ENCODE results near the gene HIGD1A. TPM values are rescaled to one million over a fixed set of nuclear protein-coding genes. Genes with fewer than 3 reads are reported as not detected.
A peak's percentile ranks its signal among the peaks of the same experiment; 100 is the strongest.

Gene HIGD1A
- total RNA-seq, 1 experiment from 2014 or later: 112 TPM

DNA sequence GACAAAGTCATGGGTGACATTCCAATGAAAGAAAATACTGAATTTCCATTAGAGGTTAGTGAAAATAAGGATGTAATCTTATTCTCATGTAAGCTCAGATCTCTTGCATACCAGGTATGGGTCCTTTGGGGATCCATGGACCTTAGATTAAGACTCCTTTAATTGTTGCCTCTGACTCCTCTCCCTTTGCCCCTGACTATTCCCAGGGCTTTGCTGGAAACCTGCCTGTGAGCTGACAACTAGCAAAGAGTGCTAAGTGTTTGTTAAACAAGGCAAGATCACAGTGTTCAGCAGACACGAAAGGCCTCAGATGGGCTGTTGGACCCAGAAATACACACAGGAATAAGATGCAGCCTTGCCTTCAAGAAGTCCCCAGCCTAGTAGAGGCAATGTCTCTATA, 37.0 kb upstream of the HIGD1A start:
- BruUV-seq (replicated peaks): no TSS peak
- POLR2A ChIA-PET: no interaction called here
- CTCF ChIA-PET: no interaction called here
- Histone ChIP-seq H3K27me3 (replicated peaks; ENCODE audit: control insufficient read depth, insufficient read depth, low read length) (no peaks in the 10 kb centered on the region), H3K4me1 (no peaks in the 10 kb centered on the region), H3K4me3 (ENCODE audit: low read depth, low read length) (no peak overlapping the region), H3K36me3 (ENCODE audit: control insufficient read depth, insufficient read depth, low read length) (no peaks in the 10 kb centered on the region), H3K9me3 (no peaks in the 10 kb centered on the region)
- no peak overlapping the region for H3K27ac Mint-ChIP-seq (ENCODE audit: unreplicated experiment)
- DNase-seq: no peak
- intact Hi-C loops (cut with micrococcal nuclease; ENCODE audit: unreplicated experiment): no loop called here
- peaks cover 4% of the 10 kb centered on the region for H3K4me1 Mint-ChIP-seq (ENCODE audit: low read depth, unreplicated experiment)
- H3K9me3 Mint-ChIP-seq (ENCODE audit: unreplicated experiment): no peaks in the 10 kb centered on the region
- TF ChIP-seq, protein P1, sequence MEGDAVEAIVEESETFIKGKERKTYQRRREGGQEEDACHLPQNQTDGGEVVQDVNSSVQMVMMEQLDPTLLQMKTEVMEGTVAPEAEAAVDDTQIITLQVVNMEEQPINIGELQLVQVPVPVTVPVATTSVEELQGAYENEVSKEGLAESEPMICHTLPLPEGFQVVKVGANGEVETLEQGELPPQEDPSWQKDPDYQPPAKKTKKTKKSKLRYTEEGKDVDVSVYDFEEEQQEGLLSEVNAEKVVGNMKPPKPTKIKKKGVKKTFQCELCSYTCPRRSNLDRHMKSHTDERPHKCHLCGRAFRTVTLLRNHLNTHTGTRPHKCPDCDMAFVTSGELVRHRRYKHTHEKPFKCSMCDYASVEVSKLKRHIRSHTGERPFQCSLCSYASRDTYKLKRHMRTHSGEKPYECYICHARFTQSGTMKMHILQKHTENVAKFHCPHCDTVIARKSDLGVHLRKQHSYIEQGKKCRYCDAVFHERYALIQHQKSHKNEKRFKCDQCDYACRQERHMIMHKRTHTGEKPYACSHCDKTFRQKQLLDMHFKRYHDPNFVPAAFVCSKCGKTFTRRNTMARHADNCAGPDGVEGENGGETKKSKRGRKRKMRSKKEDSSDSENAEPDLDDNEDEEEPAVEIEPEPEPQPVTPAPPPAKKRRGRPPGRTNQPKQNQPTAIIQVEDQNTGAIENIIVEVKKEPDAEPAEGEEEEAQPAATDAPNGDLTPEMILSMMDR (IDR thresholded peaks at IDR 0.05; ENCODE audit: insufficient read depth in 1 of 2, low read depth in 1 of 2, low read length in 1 of 2, severe bottlenecking in 1 of 2, unreplicated experiment in 1 of 2): no peak
- no peaks in the 10 kb centered on the region for H3K27me3 Mint-ChIP-seq (ENCODE audit: insufficient read depth, unreplicated experiment)
- H3K4me3 Mint-ChIP-seq (ENCODE audit: unreplicated experiment): no peak overlapping the region
- no peaks in the 10 kb centered on the region for H3K36me3 Mint-ChIP-seq (ENCODE audit: insufficient read depth, unreplicated experiment)

- Histone ChIP-seq H3K27me3 (replicated peaks; ENCODE audit: control insufficient read depth, insufficient read depth, low read length) (no peaks in the 10 kb centered on the region), H3K4me1 (no peaks in the 10 kb centered on the region), H3K36me3 (ENCODE audit: control insufficient read depth, insufficient read depth, low read length) (no peaks in the 10 kb centered on the region), H3K4me3 (ENCODE audit: low read depth, low read length) (no peak overlapping the region), H3K9me3 (no peaks in the 10 kb centered on the region)
- no peak overlapping the region for H3K27ac Mint-ChIP-seq (ENCODE audit: unreplicated experiment)
- DNase-seq: peak; percentile 48 to 61
- POLR2A ChIA-PET: no interaction called here
- no peak overlapping the region for H3K4me3 Mint-ChIP-seq (ENCODE audit: unreplicated experiment)
- no peaks in the 10 kb centered on the region for H3K36me3 Mint-ChIP-seq (ENCODE audit: insufficient read depth, unreplicated experiment)
- intact Hi-C loops (cut with micrococcal nuclease; ENCODE audit: unreplicated experiment): loop anchor here (1.0 to 10.0 kb wide), 3 partner anchors 41 to 265 kb away; no protein-coding TSS in a partner anchor
- TF ChIP-seq, protein P1 (IDR thresholded peaks at IDR 0.05; ENCODE audit: insufficient read depth in 1 of 2, low read depth in 1 of 2, low read length in 1 of 2, severe bottlenecking in 1 of 2, unreplicated experiment in 1 of 2): peak; percentile 73 to 77
- H3K9me3 Mint-ChIP-seq (ENCODE audit: unreplicated experiment): no peaks in the 10 kb centered on the region
- BruUV-seq (replicated peaks): no TSS peak
- no peaks in the 10 kb centered on the region for H3K27me3 Mint-ChIP-seq (ENCODE audit: insufficient read depth, unreplicated experiment)
- CTCF ChIA-PET: interaction anchor here (0.6 to 1.4 kb wide), 11 partner anchors 9 to 281 kb away, joined by 3 to 10 read pairs (median 5); partner anchors contain the start of gene HIGD1A
- H3K4me1 Mint-ChIP-seq (ENCODE audit: low read depth, unreplicated experiment): peaks cover 4% of the 10 kb centered on the region
Observed at GRCh38 chr3:42839616-42840015, 35.3 kb upstream of the HIGD1A start.

DNA sequence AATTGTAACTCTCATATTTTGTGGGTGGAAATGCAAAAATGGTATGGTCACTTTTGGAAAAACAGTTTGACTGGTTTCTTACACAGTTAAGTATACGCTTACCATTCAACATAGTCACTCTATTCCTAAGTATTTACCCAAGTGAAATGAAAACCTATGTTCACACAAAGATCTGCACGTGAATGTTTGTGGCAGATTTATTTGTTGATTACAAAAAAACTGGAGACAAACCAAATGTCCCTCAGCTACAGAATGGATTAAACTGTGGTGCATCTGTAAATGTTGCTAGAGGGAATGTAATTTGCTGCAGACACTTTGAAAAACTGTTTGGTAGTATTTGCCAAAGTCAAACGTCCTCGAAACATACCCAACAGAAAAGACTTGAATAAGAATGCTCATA, 34.3 kb upstream of the HIGD1A start:
- CTCF ChIA-PET: interaction anchor here (0.6 to 1.3 kb wide), 3 partner anchors 8 to 94 kb away, joined by 3 to 10 read pairs (median 3); no protein-coding TSS in a partner anchor

More for the DNA sequence above, 34.3 kb upstream of the HIGD1A start:
- Mint-ChIP-seq H3K4me1 (ENCODE audit: low read depth, unreplicated experiment) (no peaks in the 10 kb centered on the region), H3K27me3 (ENCODE audit: insufficient read depth, unreplicated experiment) (no peaks in the 10 kb centered on the region), H3K9me3 (ENCODE audit: unreplicated experiment) (no peaks in the 10 kb centered on the region), H3K4me3 (ENCODE audit: unreplicated experiment) (no peak overlapping the region), H3K27ac (ENCODE audit: unreplicated experiment) (no peak overlapping the region), H3K36me3 (ENCODE audit: insufficient read depth, unreplicated experiment) (no peaks in the 10 kb centered on the region)
- TF ChIP-seq, protein P1 (IDR thresholded peaks at IDR 0.05; ENCODE audit: insufficient read depth in 1 of 2, low read depth in 1 of 2, low read length in 1 of 2, severe bottlenecking in 1 of 2, unreplicated experiment in 1 of 2): no peak
- BruUV-seq (replicated peaks): no TSS peak
- intact Hi-C loops (cut with micrococcal nuclease; ENCODE audit: unreplicated experiment): loop anchor here (2.0 to 10.0 kb wide), 2 partner anchors 42 to 264 kb away; no protein-coding TSS in a partner anchor
- H3K36me3 ChIP-seq (ENCODE audit: control insufficient read depth, insufficient read depth, low read length): no peaks in the 10 kb centered on the region
- H3K4me1 ChIP-seq: no peaks in the 10 kb centered on the region
- no peaks in the 10 kb centered on the region for H3K27me3 ChIP-seq (replicated peaks; ENCODE audit: control insufficient read depth, insufficient read depth, low read length)
- no peak for DNase-seq
- H3K9me3 ChIP-seq: no peaks in the 10 kb centered on the region
- H3K4me3 ChIP-seq (ENCODE audit: low read depth, low read length): no peak overlapping the region
- POLR2A ChIA-PET: no interaction called here

All from Caco-2 (cell line).